Measurements from ENCODE around the gene FCN1. TPM values are rescaled to one million over a fixed set of nuclear protein-coding genes. Genes with fewer than 3 reads are reported as not detected.

The FCN1 gene
- total and polyA plus RNA-seq, 9 of the 15 experiments (the other 6 are each of a cell fraction or from before 2014, with no cell fraction given) = not detected

DNA sequence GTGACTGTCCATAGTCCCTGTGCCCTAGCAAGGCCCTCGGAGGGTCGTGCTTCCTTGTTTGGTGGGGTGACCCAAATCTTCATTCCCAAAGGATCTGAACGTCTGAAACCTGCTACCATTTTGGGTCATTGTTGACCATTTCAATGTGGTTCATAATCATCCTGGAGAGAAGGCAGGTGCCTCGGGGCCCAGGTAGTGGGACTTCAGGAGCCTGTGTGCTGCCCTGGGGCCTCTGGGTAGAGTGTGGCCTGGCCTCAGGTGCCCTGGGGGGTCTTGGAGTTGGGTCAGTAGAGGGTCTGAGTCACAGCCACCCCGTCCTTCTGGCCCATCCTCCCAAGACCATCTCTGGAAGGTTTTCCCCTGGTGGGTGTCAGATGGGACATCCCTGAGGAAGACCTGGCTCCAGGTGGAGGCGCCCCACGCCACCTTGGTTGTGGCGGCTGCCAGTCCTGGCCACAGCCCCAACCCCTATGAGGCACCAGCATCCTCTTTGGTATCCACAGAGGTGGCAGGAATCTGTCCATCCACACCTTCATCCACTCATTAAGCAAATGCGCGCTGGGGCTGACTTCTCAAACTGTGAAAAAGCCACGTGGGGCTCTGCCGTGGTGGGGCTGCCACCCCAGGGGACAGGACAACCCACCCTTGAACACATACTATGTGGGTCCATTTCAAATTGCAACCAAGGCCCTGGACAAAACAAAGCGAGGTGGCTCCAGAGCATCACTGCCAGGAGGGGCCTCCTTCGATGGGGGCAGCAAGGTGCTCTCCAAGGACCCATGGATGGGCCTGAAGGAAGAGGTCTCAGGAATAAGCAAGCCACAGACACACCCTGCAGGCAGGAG lies 41.6 kb upstream of the FCN1 start:
- TF ChIP-seq AFF1 (IDR thresholded peaks at IDR 0.05; ENCODE audit: low read depth in 1 of 2, partially characterized antibody in 2 of 2) (no peak), SRSF1 (IDR thresholded peaks at IDR 0.05; ENCODE audit: low read depth, low read length) (no peak), HNRNPH1 (optimal IDR thresholded peaks at IDR 0.05; ENCODE audit: low read depth, low read length) (no peak), ZBTB1 (CRISPR knock-in tag; IDR thresholded peaks at IDR 0.05; ENCODE audit: borderline replicate concordance, low read depth) (no peak), ERF (CRISPR knock-in tag; IDR thresholded peaks at IDR 0.05) (no peak), CBX8 (IDR thresholded peaks at IDR 0.05; ENCODE audit: borderline replicate concordance, extremely low read depth, low read depth, low read length, poor library complexity, severe bottlenecking) (no peak)
- TF ChIP-seq, protein P1, sequence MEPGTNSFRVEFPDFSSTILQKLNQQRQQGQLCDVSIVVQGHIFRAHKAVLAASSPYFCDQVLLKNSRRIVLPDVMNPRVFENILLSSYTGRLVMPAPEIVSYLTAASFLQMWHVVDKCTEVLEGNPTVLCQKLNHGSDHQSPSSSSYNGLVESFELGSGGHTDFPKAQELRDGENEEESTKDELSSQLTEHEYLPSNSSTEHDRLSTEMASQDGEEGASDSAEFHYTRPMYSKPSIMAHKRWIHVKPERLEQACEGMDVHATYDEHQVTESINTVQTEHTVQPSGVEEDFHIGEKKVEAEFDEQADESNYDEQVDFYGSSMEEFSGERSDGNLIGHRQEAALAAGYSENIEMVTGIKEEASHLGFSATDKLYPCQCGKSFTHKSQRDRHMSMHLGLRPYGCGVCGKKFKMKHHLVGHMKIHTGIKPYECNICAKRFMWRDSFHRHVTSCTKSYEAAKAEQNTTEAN (CRISPR knock-in tag; IDR thresholded peaks at IDR 0.05) = no peak
- no peaks in the 10 kb centered on the region for H3K4me1 ChIP-seq (replicated peaks in 1 of 2; ENCODE audit: control insufficient read depth in 2 of 2, insufficient read depth in 2 of 2, low read length in 2 of 2)
- 0% methylated on average over 12 of the region's 14 CpGs for WGBS (ENCODE audit: insufficient coverage, low coverage, missing lambda C conversion rate)
- in situ Hi-C loops (cut with MboI) (no loop called here), intact Hi-C loops (cut with micrococcal nuclease) (no loop called here)
- CTCF ChIA-PET (ENCODE audit: low intra/inter-chr PET ratio) = interaction anchor here (0.6 kb wide), 1 partner anchor 901 kb away, joined by 5 read pairs; no protein-coding TSS in a partner anchor
- DNase-seq (ENCODE audit: extremely low read depth in 1 of 4, low spot score in 3 of 4) (no peak), FAIRE-seq (no peak), ATAC-seq (no peak)
- H3K79me2 ChIP-seq (ENCODE audit: control insufficient read depth, insufficient read depth, low read length) = no peaks in the 10 kb centered on the region
- H3K9me1 ChIP-seq (ENCODE audit: control insufficient read depth, insufficient read depth, low read length) = no peaks in the 10 kb centered on the region
- H3K27ac ChIP-seq (ENCODE audit: extremely low read depth, low read depth, low read length) = no peak overlapping the region
- no TSS peak for BruUV-seq (replicated peaks)
- H3K9ac ChIP-seq (ENCODE audit: insufficient read depth in 1 of 2, low read depth in 2 of 2, low read length in 2 of 2) = no peak overlapping the region
- H2AFZ ChIP-seq (ENCODE audit: low read depth, low read length) = no peak overlapping the region
- H3K4me2 ChIP-seq (ENCODE audit: insufficient read depth, low read length) = no peak overlapping the region
- peaks cover 0 to 46% of the 10 kb centered on the region in 2 experiments; a peak in 4 of 5 replicates for H3K27me3 ChIP-seq (ENCODE audit: control insufficient read depth in 2 of 2, insufficient read depth in 2 of 2, low read length in 2 of 2)
- H3K4me3 ChIP-seq = no peak overlapping the region
- H3K36me3 ChIP-seq (ENCODE audit: control insufficient read depth, insufficient read depth, low read length) = no peaks in the 10 kb centered on the region
- POLR2A ChIA-PET = no interaction called here
- H3K9me3 ChIP-seq (replicated peaks; ENCODE audit: control insufficient read depth, insufficient read depth, low read depth, low read length) = no peaks in the 10 kb centered on the region
- H4K20me1 ChIP-seq (replicated peaks; ENCODE audit: control insufficient read depth, insufficient read depth, low read length) = no peaks in the 10 kb centered on the region
